IMR-90 (cell line): Measurements from ENCODE around the gene MROH7. TPM values are rescaled to one million over a fixed set of nuclear protein-coding genes. Genes with fewer than 3 reads are reported as not detected.

Source experiments
- ATAC-seq: fragments of 200-7000 bp; cut with Tn5 transposase; 2 replicates; pipeline ENCODE4 v1.9.1; 2020; ENCODE audit warnings: low read depth, mild to moderate bottlenecking, moderate library complexity
- BruUV-seq: library from RNA; stranded (reverse); fragments of 400-500 nt; replicated peaks from 2 replicates; lab custom pipeline; 2021; lab: Mats Ljungman, UMichigan
- CTCF ChIA-PET: fragments of 300-600 bp; formaldehyde crosslinking; extraction: SDS; loops from one replicate; lab custom pipeline; 2021; ENCODE audit warnings: antibody characterized with exemption; lab: Yijun Ruan, JAX
- POLR2A ChIA-PET: fragments of 300-600 bp; sonication (Branson Sonifier 250); formaldehyde crosslinking; loops from one replicate; lab custom pipeline; 2022; ENCODE audit warnings: antibody characterized with exemption; ENCODE audit not compliant: unreplicated experiment; lab: Charles Lee
- DNase-seq: peaks from one replicate; pipeline ENCODE4 v3.0.0; 2013
- H2AFZ ChIP-seq: replicated peaks from 2 replicates; pipeline ENCODE3; 2013; ENCODE audit warnings: low read length, mild to moderate bottlenecking; ENCODE audit not compliant: poor library complexity
- H2AK5ac ChIP-seq: 2 replicates; pipeline ENCODE4 v1.6.1; 2013; ENCODE audit warnings: low read depth, low read length, inconsistent platforms
- H2AK9ac ChIP-seq: replicated peaks from 2 replicates; pipeline ENCODE3; 2013; ENCODE audit warnings: mild to moderate bottlenecking, low read depth, low read length, moderate library complexity; ENCODE audit not compliant: poor library complexity
- H2BK120ac ChIP-seq: 2 replicates; pipeline ENCODE4 v1.6.1; 2013; ENCODE audit warnings: low read depth, low read length, inconsistent platforms
- H2BK15ac ChIP-seq: 3 replicates; pipeline ENCODE4 v1.6.1; 2013; ENCODE audit warnings: low read depth, low read length, inconsistent platforms
- H2BK20ac ChIP-seq: 2 replicates; pipeline ENCODE4 v1.6.1; 2013; ENCODE audit warnings: low read depth, mild to moderate bottlenecking, inconsistent platforms, low read length, moderate library complexity
- H2BK5ac ChIP-seq: 2 replicates; pipeline ENCODE4 v1.6.1; 2013; ENCODE audit warnings: mild to moderate bottlenecking, low read depth, low read length, inconsistent platforms; ENCODE audit not compliant: poor library complexity, severe bottlenecking
- H3K14ac ChIP-seq: replicated peaks from 2 replicates; pipeline ENCODE4 v1.6.1; 2013; ENCODE audit warnings: low read depth, low read length, inconsistent platforms
- H3K18ac ChIP-seq: 2 replicates; pipeline ENCODE4 v1.6.1; 2013; ENCODE audit warnings: low read depth, low read length, control low read depth
- H3K23ac ChIP-seq: 2 replicates; pipeline ENCODE4 v1.6.1; 2013; ENCODE audit warnings: low read depth, low read length, inconsistent platforms
- H3K27ac ChIP-seq: 2 replicates; pipeline ENCODE4 v1.5.1; 2013; ENCODE audit warnings: mild to moderate bottlenecking, control low read depth, low read length; ENCODE audit not compliant: insufficient read depth
- H3K27me3 ChIP-seq: 2 replicates; pipeline ENCODE4 v1.6.1; 2013; ENCODE audit warnings: low read length; ENCODE audit not compliant: control insufficient read depth, insufficient read depth
- H3K36me3 ChIP-seq: 2 replicates; pipeline ENCODE4 v1.6.1; 2013; ENCODE audit warnings: low read length, mixed read lengths; ENCODE audit not compliant: control insufficient read depth, insufficient read depth
- H3K4ac ChIP-seq: 2 replicates; pipeline ENCODE4 v1.6.1; 2013; ENCODE audit warnings: low read depth, low read length, inconsistent platforms
- H3K4me1 ChIP-seq: 2 replicates; pipeline ENCODE4 v1.6.1; 2013; ENCODE audit warnings: low read length, mixed read lengths; ENCODE audit not compliant: control insufficient read depth, insufficient read depth
- H3K4me2 ChIP-seq: 2 replicates; pipeline ENCODE4 v1.6.1; 2013; ENCODE audit warnings: low read depth, mild to moderate bottlenecking, control low read depth, low read length, moderate library complexity
- H3K4me3 ChIP-seq: 2 replicates; pipeline ENCODE4 v1.5.1; 2013; ENCODE audit warnings: low read depth, mild to moderate bottlenecking, control low read depth, low read length, moderate library complexity; ENCODE audit not compliant: insufficient read depth
- H3K56ac ChIP-seq: 2 replicates; pipeline ENCODE4 v1.6.1; 2013; ENCODE audit warnings: low read length, inconsistent platforms; ENCODE audit not compliant: insufficient read depth; ENCODE audit errors: extremely low read depth
- H3K79me1 ChIP-seq, 2 experiments: 2 replicates each; pipeline ENCODE4 v1.6.1; 2013; ENCODE audit warnings: low read length in 2 of 2, inconsistent platforms in 1 of 2, low read depth in 1 of 2
- H3K9ac ChIP-seq: 2 replicates; pipeline ENCODE4 v1.6.1; 2013; ENCODE audit warnings: low read depth, low read length, control low read depth
- H3K9me1 ChIP-seq: 2 replicates; pipeline ENCODE4 v1.6.1; 2013; ENCODE audit warnings: low read length, inconsistent platforms; ENCODE audit not compliant: insufficient read depth
- H3K9me3 ChIP-seq: 2 replicates; pipeline ENCODE4 v1.6.1; 2013; ENCODE audit warnings: low read length; ENCODE audit not compliant: control insufficient read depth, insufficient read depth
- H4K20me1 ChIP-seq: 2 replicates; pipeline ENCODE4 v1.6.1; 2013; ENCODE audit warnings: low read length, inconsistent platforms; ENCODE audit not compliant: insufficient read depth
- H4K5ac ChIP-seq: 2 replicates; pipeline ENCODE4 v1.6.1; 2013; ENCODE audit warnings: mild to moderate bottlenecking, low read depth, low read length, control low read depth
- H4K8ac ChIP-seq, 2 experiments: 2 replicates each; pipeline ENCODE4 v1.6.1; 2013; ENCODE audit warnings: low read depth in 2 of 2, low read length in 2 of 2, control low read depth in 1 of 2, inconsistent platforms in 1 of 2
- H4K91ac ChIP-seq: 2 replicates; pipeline ENCODE4 v1.6.1; 2013; ENCODE audit warnings: low read depth, low read length, inconsistent platforms; ENCODE audit not compliant: insufficient read depth
- BHLHE40 ChIP-seq: fragments of 150-350 bp; IDR thresholded peaks from 2 replicates; pipeline ENCODE4 v1.6.1; 2016; ENCODE audit warnings: mild to moderate bottlenecking, low read depth, low read length
- CEBPB ChIP-seq: IDR thresholded peaks from 2 replicates; pipeline ENCODE4 v1.6.1; 2012; ENCODE audit warnings: low read depth, low read length, improper control_type of control experiment
- CHD1 ChIP-seq: IDR thresholded peaks from 2 replicates; pipeline ENCODE4 v1.6.1; 2012; ENCODE audit warnings: low read depth, low read length, improper control_type of control experiment
- CTCF ChIP-seq: conservative IDR thresholded peaks from 2 replicates; pipeline ENCODE4 v1.5.1; 2012; ENCODE audit warnings: mild to moderate bottlenecking, low read depth, low read length, improper control_type of control experiment
- ELK1 ChIP-seq: fragments of 150-350 bp; IDR thresholded peaks from 2 replicates; pipeline ENCODE4 v1.6.1; 2016; ENCODE audit warnings: low read depth, mild to moderate bottlenecking, low read length, moderate library complexity, borderline replicate concordance
- FOS ChIP-seq: fragments of 150-350 bp; IDR thresholded peaks from 2 replicates; pipeline ENCODE4 v1.6.1; 2016; ENCODE audit warnings: low read depth, low read length
- MAFK ChIP-seq: IDR thresholded peaks from 2 replicates; pipeline ENCODE4 v1.6.1; 2012; ENCODE audit warnings: low read depth, low read length, improper control_type of control experiment
- MXI1 ChIP-seq: IDR thresholded peaks from 2 replicates; pipeline ENCODE4 v1.6.1; 2012; ENCODE audit warnings: low read depth, mild to moderate bottlenecking, low read length, moderate library complexity, borderline replicate concordance
- NFE2L2 ChIP-seq: fragments of 150-350 bp; IDR thresholded peaks from 2 replicates; pipeline ENCODE4 v1.6.1; 2016; ENCODE audit warnings: low read depth, mild to moderate bottlenecking, low read length
- RAD21 ChIP-seq: IDR thresholded peaks from 2 replicates; pipeline ENCODE4 v1.6.1; 2012; ENCODE audit warnings: low read length, improper control_type of control experiment
- RCOR1 ChIP-seq: IDR thresholded peaks from 2 replicates; pipeline ENCODE4 v1.6.1; 2012; ENCODE audit warnings: mild to moderate bottlenecking, low read length, improper control_type of control experiment; ENCODE audit not compliant: insufficient replicate concordance
- RFX5 ChIP-seq: IDR thresholded peaks from 2 replicates; pipeline ENCODE4 v1.8.0; 2012; ENCODE audit warnings: low read depth, mild to moderate bottlenecking, low read length, moderate library complexity
- SMC3 ChIP-seq: fragments of 150-350 bp; IDR thresholded peaks from 2 replicates; pipeline ENCODE4 v1.6.1; 2016; ENCODE audit warnings: low read depth, mild to moderate bottlenecking, antibody characterized with exemption, low read length, moderate library complexity
- WGBS, 2 experiments: methylation state at CpG; one replicate each; pipeline versions ENCODE4 v1.1.5 to v1.1.7; 2013; ENCODE audit warnings: missing lambda C conversion rate in 2 of 2; ENCODE audit not compliant: insufficient read length in 1 of 2; ENCODE audit errors: extremely low coverage in 2 of 2; 5-methylcytosine and 5-hydroxymethylcytosine counted together
- dilution Hi-C: fragments of 300-500 bp; cut with HindIII; formaldehyde crosslinking; loops from one replicate; pipeline ENCODE4 v1.14.3; 2018; ENCODE audit warnings: low sequenced_read_pairs; ENCODE audit not compliant: unreplicated experiment
- in situ Hi-C: fragments of 300-500 bp; cut with MboI; formaldehyde crosslinking; loops from 3 replicates; pipeline ENCODE4 v1.14.3; 2019; ENCODE audit warnings: low sequenced_read_pairs, inconsistent platforms, mixed read lengths
- intact Hi-C: fragments of 100-400 bp; cut with micrococcal nuclease; formaldehyde crosslinking; loops from 2 replicates; pipeline ENCODE4 v1.10.0; 2022
- polyA plus RNA-seq, 3 experiments: library from polyadenylated mRNA; depleted of rRNA; stranded (reverse); fragments of >200 nt; gene quantifications; 2 replicates each; pipeline ENCODE4 v1.2.3, GENCODE V29; 2012; ENCODE audit warnings: low replicate concordance in 1 of 3
- total RNA-seq: library from RNA; depleted of rRNA; stranded (reverse); fragments of >200 nt; gene quantifications from 2 replicates; pipeline ENCODE4 v1.2.3, GENCODE V29; 2012

Gene MROH7
- total and polyA plus RNA-seq, 2 of the 4 experiments (the other 2 are of a cell fraction): not detected

- BruUV-seq: no TSS peak
- DNase-seq: peak; percentile 13
- CTCF ChIA-PET: no interaction called here
Measured at GRCh38 chr1:54653036-54653435, 11.4 kb downstream of the MROH7 start.

More at GRCh38 chr1:54653036-54653435, 11.4 kb downstream of the MROH7 start:
- ATAC-seq: peak; percentile 85
- H2BK15ac ChIP-seq: no peak overlapping the region
- POLR2A ChIA-PET: no interaction called here
- H2BK20ac ChIP-seq: no peak overlapping the region
- H3K4me3 ChIP-seq: no peak overlapping the region
- H2AK5ac ChIP-seq: no peak overlapping the region
- in situ Hi-C loops: no loop called here
- H3K9ac ChIP-seq: no peak overlapping the region
- H3K9me3 ChIP-seq: no peaks in the 10 kb centered on the region; the same call in 1 of the 2 replicates
- intact Hi-C loops: no loop called here
- no peak overlapping the region for H3K56ac ChIP-seq
- H3K4ac ChIP-seq: no peak overlapping the region
- H3K27ac ChIP-seq: no peak overlapping the region
- no peak overlapping the region for H4K8ac ChIP-seq
- no peak overlapping the region for H2AK9ac ChIP-seq
- 14% methylated on average over 1 of the region's 4 CpGs; no CpG with 5 or more reads in 1 of the 2 experiments for WGBS, 2 experiments
- no peak overlapping the region for H3K4me2 ChIP-seq
- no peak overlapping the region for H2BK120ac ChIP-seq
- TF ChIP-seq ELK1 (no peak), CHD1 (no peak), NFE2L2 (no peak), BHLHE40 (no peak), MXI1 (no peak), CEBPB (no peak), RAD21 (no peak), RFX5 (no peak), MAFK (no peak), FOS (no peak), RCOR1 (no peak), CTCF (no peak), SMC3 (no peak)
- no peaks in the 10 kb centered on the region for H3K4me1 ChIP-seq
- no peak overlapping the region for H2BK5ac ChIP-seq
- no peaks in the 10 kb centered on the region for H4K20me1 ChIP-seq
- peaks cover 34% of the 10 kb centered on the region for H3K27me3 ChIP-seq
- dilution Hi-C loops: no loop called here
- H4K91ac ChIP-seq: no peak overlapping the region
- no peak overlapping the region for H3K18ac ChIP-seq
- H3K14ac ChIP-seq: no peak overlapping the region
- no peaks in the 10 kb centered on the region for H3K79me1 ChIP-seq
- H3K23ac ChIP-seq: no peak overlapping the region
- H2AFZ ChIP-seq: no peak overlapping the region
- no peak overlapping the region for H4K5ac ChIP-seq
- no peaks in the 10 kb centered on the region for H3K9me1 ChIP-seq
- no peaks in the 10 kb centered on the region for H3K36me3 ChIP-seq
